Hematopoietic multipotent progenitor cell treated with erythropoietin and hydrocortisone succinate and interleukin-3 and kit ligand, for 15 days (in vitro differentiated cells): ENCODE measurements around the gene COL23A1.

Source experiments
- DNase-seq: peaks from one replicate; pipeline ENCODE4 v3.0.0-alpha.2; 2015; ENCODE audit warnings: low spot score

Gene COL23A1

DNA sequence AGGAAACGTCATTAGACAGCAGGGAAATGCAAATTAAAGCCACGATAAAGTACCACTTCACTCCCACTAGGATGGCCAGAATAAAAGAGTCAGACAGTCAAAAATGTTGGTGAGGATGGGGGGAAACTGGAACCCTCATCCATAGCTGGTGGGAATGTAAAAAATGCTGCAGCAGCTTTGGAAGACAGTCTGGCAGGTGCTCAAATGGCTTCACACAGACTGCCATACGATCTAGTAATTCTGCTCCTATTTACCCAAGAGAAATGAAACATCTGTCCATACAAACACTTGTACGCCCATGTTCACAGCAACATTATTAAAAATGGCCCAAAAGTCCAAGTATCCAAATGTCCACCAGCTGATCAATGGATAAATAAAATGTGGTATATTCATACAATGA is 198.7 kb downstream of the COL23A1 start:
- no peak for DNase-seq

GRCh38 chr5:178389796-178390195 is 200.4 kb downstream of the COL23A1 start:
- DNase-seq, result no peak

GRCh38 chr5:178389026-178389729 is 201.0 kb downstream of the COL23A1 start:
- no peak for DNase-seq

DNA sequence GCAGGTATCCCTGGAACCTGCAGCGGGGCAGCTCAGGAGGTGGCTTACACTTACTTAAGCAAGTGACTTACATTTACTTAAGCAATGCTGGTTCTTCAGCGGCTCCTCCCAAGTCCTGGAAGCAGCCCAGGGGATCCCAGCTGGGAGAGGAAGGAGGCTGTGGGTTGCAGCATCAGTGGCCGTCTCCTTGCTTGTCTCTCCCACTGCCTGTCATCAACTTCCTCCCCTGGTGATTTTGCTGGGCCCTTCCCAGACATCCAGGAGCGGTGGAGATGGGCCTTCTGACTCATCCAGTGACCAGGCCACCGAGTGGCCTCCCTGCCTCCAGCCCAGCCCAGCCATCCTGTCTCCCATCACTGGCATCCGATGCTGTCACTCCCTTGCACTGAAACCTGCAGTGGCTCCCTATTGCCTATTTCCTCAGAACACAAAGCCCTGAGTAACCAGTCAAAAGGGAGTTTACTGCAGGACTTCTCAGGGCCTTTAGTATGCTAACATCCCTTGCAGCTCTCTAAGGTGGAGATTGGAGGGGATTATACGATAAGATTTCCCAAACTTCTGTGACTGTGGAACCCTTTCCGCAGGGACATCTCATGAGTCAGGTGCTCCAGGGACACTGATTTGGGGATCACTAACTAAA is 201.7 kb downstream of the COL23A1 start:
- DNase-seq, result no peak

DNA sequence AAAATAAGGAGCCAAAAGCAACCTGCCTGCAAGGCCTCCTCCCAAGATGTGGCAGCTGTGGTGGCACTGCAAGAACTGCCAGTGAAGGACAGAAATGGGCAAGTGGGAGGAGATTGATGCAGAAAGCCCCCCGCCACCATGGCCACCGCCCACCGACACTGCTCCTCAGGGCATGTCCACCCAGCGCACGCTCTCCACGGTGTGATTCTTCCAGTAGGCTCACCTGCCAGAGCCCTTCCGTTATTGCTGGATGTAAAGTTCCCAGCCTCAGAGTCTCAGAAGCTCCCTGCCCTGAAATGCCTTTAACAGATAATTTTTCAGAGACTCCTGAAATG is 202.4 kb downstream of the COL23A1 start:
- no peak for DNase-seq

DNA sequence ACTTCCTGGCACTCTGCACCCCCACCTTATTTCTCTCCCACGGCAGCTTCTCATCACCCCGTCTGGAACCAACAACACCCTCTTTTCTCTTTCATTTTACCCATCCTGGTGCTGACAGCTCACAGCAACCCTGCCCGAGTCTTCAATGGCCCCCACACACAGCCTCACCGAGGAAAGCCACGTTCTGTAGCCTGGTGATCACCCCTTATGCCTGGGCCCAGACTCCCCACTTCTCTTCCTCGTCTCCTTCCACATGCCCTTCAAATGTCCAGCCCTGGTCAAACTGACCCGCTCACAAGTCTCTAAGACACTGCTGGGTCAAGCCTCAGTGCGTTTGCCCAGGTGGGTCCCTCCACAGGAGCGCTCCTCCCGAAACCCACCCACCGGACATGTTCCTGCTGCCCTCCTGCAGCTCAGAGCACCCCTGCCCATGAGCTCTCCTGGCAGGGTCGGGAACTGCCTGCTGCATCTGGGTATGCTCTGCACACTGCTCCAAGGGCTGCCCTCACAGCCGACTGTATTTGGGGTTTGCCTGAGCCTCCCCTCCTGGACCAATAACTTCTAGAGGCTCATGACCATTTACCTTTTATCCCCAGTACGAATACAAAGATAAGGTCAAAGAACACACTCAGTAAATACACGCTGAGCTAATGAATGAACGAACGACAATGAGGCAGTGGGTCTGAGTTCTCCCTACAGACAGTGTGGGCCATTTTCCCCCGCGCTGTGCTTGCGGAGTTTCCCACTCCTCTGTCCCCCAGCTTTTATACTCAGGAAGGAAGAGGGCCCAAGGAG is 202.9 kb downstream of the COL23A1 start:
- no peak for DNase-seq

GRCh38 chr5:178386336-178386931 is 203.8 kb downstream of the COL23A1 start:
- DNase-seq, result no peak

DNA sequence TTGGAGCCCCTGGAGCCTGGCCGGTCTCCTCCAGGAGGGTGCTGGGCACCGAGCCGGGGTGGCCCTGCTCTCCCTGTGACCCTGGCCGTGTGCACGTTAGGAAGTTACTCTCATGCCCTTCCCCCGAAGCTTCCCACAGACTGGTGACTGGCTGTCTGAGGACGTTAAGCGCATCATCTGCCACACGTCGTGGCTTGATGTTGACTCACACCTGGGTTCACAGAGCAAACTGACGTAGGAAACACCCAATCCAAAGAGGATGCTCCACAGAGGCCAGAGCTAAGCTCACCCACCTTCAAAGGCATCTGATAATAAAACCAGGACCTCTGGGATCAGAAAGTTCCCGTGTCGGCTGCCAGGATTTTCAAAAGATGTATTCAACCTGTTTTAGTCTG is 204.7 kb downstream of the COL23A1 start:
- DNase-seq, result no peak

DNA sequence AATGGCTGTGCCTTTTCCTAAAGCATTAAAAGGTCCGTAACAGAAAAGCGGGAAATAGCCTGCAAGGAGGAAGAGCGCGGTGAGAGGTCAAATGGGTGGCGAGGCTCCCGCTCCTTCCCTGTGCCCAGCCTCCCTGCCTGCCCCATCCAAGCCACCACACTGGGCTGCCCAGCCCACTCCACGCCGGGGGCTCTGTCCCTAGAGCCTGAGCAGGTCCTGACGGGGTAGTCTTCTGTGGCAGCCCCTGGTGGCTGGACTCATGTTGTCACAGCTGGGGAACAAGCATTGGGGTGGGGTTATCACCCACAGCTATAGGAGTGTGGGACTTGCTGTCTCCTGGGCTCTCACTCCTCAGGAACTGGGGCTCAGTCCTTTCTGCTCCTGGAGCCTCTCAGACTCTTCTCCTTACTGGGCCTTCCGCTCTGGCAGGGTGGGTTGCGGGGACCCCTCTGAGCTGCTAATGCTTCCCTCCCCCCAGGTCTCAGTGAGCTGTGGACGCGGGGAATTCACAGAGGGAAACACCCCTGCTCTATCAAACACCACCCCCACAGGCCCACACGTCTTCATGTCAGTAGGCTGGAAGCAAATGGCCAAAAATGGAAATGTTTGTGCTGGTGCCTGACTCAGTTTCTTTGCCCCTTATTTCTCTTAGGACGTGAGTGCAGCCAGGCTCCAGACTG is 205.2 kb downstream of the COL23A1 start:
- no peak for DNase-seq

DNA sequence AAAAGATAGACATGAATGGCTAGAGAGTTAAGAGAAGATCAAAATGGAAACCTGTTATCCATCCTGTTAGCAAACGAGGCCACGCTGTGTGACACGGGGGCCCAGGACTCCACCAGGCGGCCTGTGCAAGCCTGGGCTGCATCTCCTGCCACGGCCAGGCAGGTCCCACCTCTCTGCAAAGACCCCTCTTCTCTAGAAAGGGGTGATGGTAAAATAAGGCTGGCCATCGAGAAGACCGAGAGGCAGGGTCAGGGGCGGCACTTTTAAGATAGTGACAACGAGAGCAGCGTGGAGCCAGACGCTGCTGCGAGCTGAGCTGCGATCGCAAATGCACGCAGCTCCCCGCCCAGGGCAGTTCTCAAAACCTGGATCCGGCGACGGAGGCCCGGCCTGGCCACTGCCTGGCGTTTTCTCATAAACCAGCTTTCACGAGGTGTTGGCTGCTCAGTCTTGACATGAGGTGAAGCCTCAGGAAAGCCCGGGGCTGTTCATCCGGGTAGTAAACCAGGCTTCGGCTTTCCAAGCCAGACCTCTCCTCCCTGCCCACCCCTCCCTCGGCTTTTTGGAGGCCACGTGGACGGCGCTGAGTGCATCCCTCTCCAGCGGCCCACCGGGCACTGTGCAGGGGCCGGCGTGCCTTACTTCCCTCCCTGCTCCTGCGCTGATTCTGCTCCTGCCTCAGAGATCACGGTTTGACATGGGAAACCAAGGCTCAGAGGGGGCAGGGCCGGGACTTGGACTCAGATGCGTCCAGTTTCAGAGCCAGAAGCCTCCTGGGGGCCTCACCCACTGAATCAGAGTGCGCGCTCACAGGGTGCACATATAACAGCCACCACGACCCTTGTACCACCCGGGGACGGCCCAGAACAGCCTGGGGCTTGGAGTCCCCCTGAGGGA is 206.0 kb downstream of the COL23A1 start:
- DNase-seq, result no peak

DNA sequence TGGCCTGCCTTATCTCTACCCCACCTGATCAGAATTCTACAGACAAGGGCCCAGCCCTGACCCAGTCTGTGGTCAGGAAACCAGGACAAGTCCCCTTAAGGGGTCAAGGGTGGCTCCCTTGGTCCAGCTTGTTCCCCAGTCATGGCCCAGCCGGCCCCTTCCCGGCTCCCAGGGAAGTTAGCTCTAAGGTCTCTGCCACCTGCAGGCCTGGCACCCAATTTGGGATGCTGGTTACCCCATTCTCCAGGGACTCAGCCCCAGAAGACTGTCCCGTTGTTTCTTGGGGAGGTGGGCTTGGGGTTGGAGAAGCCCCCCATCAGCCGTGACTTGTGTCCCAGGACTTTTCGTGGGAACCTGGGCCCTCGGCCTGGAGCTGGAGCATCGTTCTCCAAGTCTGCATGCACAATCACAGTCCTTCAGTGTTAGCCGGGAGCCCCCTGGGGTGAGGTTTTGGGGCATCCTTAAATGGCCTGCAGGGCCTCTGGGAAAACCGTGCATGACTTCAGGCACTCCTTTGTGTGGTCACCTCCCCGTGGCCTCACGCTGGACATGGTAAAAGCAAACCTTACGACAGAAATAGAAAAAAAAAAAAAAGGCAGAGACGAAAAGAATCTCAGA is 206.8 kb downstream of the COL23A1 start:
- no peak for DNase-seq

DNA sequence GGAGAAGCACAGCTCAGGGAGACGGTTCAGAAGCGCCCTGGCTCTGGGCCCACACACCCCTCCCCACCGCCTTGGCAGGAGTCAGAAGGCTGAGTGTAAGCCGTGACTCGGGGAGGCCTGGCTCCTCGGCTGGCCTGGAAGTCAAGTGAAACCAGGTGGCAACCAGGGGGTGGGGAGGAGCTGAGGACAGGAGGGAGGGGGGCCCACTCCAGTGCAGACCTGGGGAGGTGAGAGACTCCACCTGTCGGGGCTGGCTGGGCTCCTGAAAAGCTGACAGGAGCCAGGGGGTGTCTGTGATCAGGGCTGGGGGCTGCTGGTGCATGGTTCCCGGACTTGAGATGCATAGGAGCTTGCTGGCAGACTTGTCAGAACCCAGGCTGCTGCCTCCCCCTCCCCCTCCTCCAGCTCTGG is 207.4 kb downstream of the COL23A1 start:
- no peak for DNase-seq

- no peak for DNase-seq
These were observed 208.1 kb downstream of the COL23A1 start for GRCh38 chr5:178381921-178382695.

GRCh38 chr5:178381206-178381605 is 209.0 kb downstream of the COL23A1 start:
- no peak for DNase-seq

- DNase-seq, result no peak
These were observed 209.6 kb downstream of the COL23A1 start for GRCh38 chr5:178380541-178381074.

- no peak for DNase-seq
These were observed 210.1 kb downstream of the COL23A1 start for GRCh38 chr5:178380086-178380485.

- DNase-seq, result no peak
These were observed 211.4 kb downstream of the COL23A1 start for GRCh38 chr5:178378527-178379484.

GRCh38 chr5:178377583-178378270 is 212.5 kb downstream of the COL23A1 start:
- DNase-seq, result no peak
